ENCODE data around the gene SLC27A6.
"Not testable (repeated sequence)": the region's sequence is repeated elsewhere in the genome, so short reads cannot be mapped to it uniquely, and the experiment has no call there.

The SLC27A6 gene

DNA sequence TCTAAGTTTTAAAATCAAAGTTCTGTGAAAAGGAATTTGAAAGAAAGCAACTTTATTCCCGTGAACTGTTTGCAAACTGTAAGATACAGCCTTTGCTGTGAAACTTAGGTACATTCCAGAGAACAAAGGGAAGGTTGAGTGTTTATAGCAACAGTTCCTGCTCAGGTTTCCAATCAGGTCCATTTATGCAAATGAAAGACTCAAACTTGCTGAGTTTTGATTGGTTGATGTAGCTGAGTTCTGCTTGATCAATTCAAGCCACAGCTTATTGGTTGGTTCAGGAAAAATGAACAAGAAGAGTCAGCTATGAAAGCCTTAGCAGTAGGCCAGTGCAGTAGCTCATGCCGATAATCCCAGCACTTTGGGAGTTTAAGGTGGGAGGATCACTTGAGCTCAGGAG is 37.9 kb downstream of the SLC27A6 start:
- DNase-seq, result no peak

DNA sequence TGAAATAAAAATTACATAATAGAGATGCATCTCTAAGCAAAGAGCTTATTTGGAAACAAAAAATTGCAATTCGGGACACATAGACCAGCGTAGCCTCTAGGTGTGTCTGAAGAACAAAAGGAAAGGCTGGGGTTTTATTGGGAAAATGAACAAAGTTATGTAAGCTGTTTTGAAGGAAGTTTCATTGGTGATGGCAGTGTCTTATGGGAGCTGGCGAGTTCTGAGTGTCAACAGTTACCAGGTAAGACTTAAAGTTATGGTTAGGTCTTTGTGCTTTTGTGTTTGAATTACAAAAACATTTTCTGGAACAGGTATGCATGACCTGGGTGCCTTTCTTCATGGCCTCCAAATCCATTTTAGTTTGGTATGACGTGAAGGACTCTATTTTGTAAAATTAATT is 48.9 kb downstream of the SLC27A6 start:
- no peak for DNase-seq

GRCh38 chr5:129018837-129019236 is 53.5 kb downstream of the SLC27A6 start:
- no peak for DNase-seq

DNA sequence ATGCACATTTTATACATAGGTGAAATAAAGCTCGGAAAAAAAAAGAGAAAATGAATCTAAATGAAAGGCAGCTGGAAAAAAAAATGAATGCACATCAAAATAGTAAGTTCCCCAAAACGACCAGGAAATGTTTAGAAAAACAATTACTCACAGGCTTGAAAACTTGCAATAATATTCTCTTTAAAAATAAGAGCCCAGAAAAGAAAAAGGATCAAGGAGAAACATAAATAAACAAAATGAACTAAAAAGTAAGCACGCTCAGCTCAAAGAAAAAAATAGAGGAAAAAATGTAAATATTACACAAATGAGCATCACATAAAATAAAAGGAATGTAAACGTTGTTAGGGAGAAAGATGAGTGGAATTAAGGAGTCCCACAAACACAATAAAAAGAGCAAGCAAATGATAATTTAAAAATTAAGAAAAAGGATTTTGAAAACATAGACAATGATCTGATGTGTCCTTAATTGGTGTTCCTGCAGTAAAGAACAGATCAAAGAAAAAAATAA is 54.2 kb downstream of the SLC27A6 start:
- no peak for DNase-seq

DNA sequence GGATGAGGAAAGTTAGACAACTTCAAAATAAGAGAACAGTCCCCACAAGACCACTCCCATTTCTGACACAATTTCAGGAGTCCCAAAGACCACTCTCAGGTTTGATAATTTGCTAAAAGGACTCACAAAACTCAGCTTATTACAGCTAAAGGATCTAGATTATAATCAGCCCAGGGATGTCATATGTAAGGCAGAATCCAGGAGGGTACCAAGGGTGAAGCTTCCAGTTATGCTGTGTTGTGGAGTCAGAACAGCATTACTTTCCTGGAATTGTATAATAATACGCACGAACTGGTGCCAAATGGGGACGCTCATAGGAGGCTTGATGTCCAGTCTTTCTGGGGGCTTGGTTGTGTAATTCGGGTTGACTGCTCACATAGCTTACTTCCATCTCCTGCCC is 55.4 kb downstream of the SLC27A6 start:
- DNase-seq, result no peak

GRCh38 chr5:129021744-129022143 is 56.5 kb downstream of the SLC27A6 start:
- DNase-seq, result no peak

GRCh38 chr5:129022599-129022998 is 57.3 kb downstream of the SLC27A6 start:
- DNase-seq, result no peak

GRCh38 chr5:129027260-129027659 is 62.0 kb downstream of the SLC27A6 start:
- DNase-seq, result no peak

- no peak for DNase-seq
These were observed 66.8 kb downstream of the SLC27A6 start for GRCh38 chr5:129031886-129032683.

GRCh38 chr5:129036257-129036656 is 71.0 kb downstream of the SLC27A6 start:
- not testable (repeated sequence) for DNase-seq

- no peak for DNase-seq
These were observed 76.1 kb downstream of the SLC27A6 start for GRCh38 chr5:129041196-129041881.

GRCh38 chr5:129042306-129042705 is 77.0 kb downstream of the SLC27A6 start:
- DNase-seq, result no peak

GRCh38 chr5:129043894-129044293 is 78.6 kb downstream of the SLC27A6 start:
- no peak for DNase-seq

GRCh38 chr5:129046151-129046550 is 80.9 kb downstream of the SLC27A6 start:
- DNase-seq, result no peak

GRCh38 chr5:129048509-129048908 is 83.2 kb downstream of the SLC27A6 start:
- DNase-seq, result no peak

GRCh38 chr5:129049126-129049799 is 84.0 kb downstream of the SLC27A6 start:
- DNase-seq, result no peak

- DNase-seq, result no peak
These were observed 86.0 kb downstream of the SLC27A6 start for GRCh38 chr5:129051283-129051682.

- DNase-seq, result no peak
These were observed 88.2 kb downstream of the SLC27A6 start for GRCh38 chr5:129053438-129053837.

- no peak for DNase-seq
These were observed 92.0 kb downstream of the SLC27A6 start for GRCh38 chr5:129057329-129057728.

DNA sequence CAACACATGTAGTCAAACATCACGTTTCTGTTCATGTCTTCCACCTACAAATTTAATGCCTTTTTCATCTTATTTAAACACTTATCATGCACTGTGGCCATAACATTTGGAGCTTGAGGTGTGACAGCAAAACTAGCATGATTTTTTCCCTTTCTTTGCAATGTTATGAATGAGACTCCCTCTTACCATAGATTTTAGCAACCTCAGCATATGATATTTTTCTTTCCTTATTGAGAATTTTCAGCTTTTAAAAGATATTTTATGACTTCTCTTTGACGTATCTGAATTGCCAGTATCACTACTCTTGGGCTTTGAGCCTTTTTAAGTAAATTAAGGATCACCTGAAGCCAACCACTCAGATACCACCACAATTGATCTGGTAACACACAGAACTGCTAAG is 96.6 kb downstream of the SLC27A6 start:
- no peak for DNase-seq

DNA sequence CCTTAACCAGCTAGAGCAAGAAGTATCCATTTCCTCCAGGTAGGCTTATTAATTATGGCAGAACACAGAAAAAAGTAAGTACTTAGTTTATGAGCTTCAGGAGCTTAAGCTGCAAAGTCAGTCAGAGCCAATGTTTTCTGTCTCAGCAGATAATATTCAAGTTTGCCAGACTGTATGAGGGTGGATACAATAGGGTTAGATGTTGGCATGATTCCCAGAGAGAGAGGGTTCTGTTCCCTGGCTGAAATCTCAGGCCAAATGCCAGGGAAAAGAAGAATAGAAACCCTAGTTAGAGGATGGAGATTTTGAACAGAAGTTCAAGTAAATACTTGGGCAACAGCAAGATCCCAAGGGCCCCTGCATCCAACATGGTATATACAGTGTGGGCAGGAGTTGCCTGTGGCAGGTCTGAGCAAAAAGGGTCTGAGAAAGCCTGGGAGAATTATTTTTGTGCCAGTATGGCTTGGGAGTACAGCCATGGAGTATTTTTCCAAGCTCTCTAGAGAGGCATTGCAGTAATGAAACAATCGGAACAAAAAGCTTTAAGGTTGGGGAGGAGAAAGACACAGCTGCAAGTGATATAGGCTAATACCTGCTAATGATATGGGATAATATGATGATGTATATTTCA is 98.3 kb downstream of the SLC27A6 start:
- DNase-seq, result no peak

- DNase-seq, result no peak
These were observed 100.4 kb downstream of the SLC27A6 start for GRCh38 chr5:129065721-129066120.

DNA sequence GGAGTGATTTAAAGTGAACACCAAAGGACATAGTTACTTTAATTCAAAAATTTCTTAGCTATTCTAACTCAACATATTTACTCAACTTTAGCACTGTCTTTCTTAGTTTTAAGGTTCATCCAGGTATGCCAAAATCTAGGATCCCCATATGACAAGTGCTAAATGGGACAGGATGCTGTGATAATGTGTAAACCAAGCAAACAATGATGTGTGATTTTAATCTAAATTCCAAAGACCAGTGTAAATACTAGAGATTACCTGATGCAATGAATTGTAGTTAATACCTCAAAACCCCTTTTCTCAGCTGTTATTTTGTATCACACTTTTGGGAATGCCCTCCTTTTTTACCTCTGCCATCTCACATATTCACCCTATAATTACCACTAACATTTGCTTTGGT is 102.5 kb downstream of the SLC27A6 start:
- no peak for DNase-seq
